ENCODE results near the gene EIF2B2.

The EIF2B2 gene

GRCh38 chr14:74980398-74980730 lies 22.4 kb upstream of the EIF2B2 start:
- TF ChIP-seq RARB (CRISPR knock-in tag; IDR thresholded peaks at IDR 0.05) (no peak), ZFP30 (CRISPR knock-in tag; IDR thresholded peaks at IDR 0.05) (no peak), ISL1 (CRISPR knock-in tag; IDR thresholded peaks at IDR 0.05) (no peak), OSR1 (CRISPR knock-in tag; IDR thresholded peaks at IDR 0.05) (no peak), ZC3H10 (CRISPR knock-in tag; IDR thresholded peaks at IDR 0.05) (no peak), ZNF70 (CRISPR knock-in tag; IDR thresholded peaks at IDR 0.05) (no peak), CSRNP3 (CRISPR knock-in tag; IDR thresholded peaks at IDR 0.05) (no peak), PATZ1 (CRISPR knock-in tag; IDR thresholded peaks at IDR 0.05; ENCODE audit: borderline replicate concordance) (no peak), ZFP3 (CRISPR knock-in tag; IDR thresholded peaks at IDR 0.05) (no peak), ZNF565 (CRISPR knock-in tag; conservative IDR thresholded peaks at IDR 0.05; ENCODE audit: low read depth) (no peak), TOX (CRISPR knock-in tag; IDR thresholded peaks at IDR 0.05; ENCODE audit: borderline replicate concordance) (no peak), ARNTL (CRISPR knock-in tag; IDR thresholded peaks at IDR 0.05; ENCODE audit: borderline replicate concordance, low read depth) (no peak), ZNF8 (CRISPR knock-in tag; IDR thresholded peaks at IDR 0.05) (no peak), TCF4 (CRISPR knock-in tag; IDR thresholded peaks at IDR 0.05; ENCODE audit: borderline replicate concordance) (no peak), ESRRG (CRISPR knock-in tag; IDR thresholded peaks at IDR 0.05) (no peak)
- TF ChIP-seq, protein P1, sequence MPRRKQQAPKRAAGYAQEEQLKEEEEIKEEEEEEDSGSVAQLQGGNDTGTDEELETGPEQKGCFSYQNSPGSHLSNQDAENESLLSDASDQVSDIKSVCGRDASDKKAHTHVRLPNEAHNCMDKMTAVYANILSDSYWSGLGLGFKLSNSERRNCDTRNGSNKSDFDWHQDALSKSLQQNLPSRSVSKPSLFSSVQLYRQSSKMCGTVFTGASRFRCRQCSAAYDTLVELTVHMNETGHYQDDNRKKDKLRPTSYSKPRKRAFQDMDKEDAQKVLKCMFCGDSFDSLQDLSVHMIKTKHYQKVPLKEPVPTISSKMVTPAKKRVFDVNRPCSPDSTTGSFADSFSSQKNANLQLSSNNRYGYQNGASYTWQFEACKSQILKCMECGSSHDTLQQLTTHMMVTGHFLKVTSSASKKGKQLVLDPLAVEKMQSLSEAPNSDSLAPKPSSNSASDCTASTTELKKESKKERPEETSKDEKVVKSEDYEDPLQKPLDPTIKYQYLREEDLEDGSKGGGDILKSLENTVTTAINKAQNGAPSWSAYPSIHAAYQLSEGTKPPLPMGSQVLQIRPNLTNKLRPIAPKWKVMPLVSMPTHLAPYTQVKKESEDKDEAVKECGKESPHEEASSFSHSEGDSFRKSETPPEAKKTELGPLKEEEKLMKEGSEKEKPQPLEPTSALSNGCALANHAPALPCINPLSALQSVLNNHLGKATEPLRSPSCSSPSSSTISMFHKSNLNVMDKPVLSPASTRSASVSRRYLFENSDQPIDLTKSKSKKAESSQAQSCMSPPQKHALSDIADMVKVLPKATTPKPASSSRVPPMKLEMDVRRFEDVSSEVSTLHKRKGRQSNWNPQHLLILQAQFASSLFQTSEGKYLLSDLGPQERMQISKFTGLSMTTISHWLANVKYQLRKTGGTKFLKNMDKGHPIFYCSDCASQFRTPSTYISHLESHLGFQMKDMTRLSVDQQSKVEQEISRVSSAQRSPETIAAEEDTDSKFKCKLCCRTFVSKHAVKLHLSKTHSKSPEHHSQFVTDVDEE (CRISPR knock-in tag; IDR thresholded peaks at IDR 0.05): no peak
- TF ChIP-seq, protein P2, sequence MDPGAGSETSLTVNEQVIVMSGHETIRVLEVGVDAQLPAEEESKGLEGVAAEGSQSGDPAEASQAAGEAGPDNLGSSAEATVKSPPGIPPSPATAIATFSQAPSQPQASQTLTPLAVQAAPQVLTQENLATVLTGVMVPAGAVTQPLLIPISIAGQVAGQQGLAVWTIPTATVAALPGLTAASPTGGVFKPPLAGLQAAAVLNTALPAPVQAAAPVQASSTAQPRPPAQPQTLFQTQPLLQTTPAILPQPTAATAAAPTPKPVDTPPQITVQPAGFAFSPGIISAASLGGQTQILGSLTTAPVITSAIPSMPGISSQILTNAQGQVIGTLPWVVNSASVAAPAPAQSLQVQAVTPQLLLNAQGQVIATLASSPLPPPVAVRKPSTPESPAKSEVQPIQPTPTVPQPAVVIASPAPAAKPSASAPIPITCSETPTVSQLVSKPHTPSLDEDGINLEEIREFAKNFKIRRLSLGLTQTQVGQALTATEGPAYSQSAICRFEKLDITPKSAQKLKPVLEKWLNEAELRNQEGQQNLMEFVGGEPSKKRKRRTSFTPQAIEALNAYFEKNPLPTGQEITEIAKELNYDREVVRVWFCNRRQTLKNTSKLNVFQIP (CRISPR knock-in tag; IDR thresholded peaks at IDR 0.05; ENCODE audit: borderline replicate concordance, low read depth): no peak
- no peak for ATAC-seq

- peak; percentile 13; the same call in 2 of the 3 replicates for ATAC-seq
- TF ChIP-seq PATZ1 (CRISPR knock-in tag; IDR thresholded peaks at IDR 0.05; ENCODE audit: borderline replicate concordance) (no peak), ISL1 (CRISPR knock-in tag; IDR thresholded peaks at IDR 0.05) (no peak), TOX (CRISPR knock-in tag; IDR thresholded peaks at IDR 0.05; ENCODE audit: borderline replicate concordance) (no peak), CSRNP3 (CRISPR knock-in tag; IDR thresholded peaks at IDR 0.05) (no peak)
- TF ChIP-seq, protein P2 (CRISPR knock-in tag; IDR thresholded peaks at IDR 0.05; ENCODE audit: borderline replicate concordance, low read depth): no peak
Measured at GRCh38 chr14:74980731-74981461, 21.8 kb upstream of the EIF2B2 start.

Measured in SK-N-SH treated with all-trans-retinoic acid at 6 μM for 48 hours (cell line).